GM12878 (cell line): ENCODE data around the gene CACNA2D1. TPM values are rescaled to one million over a fixed set of nuclear protein-coding genes. Genes with fewer than 3 reads are reported as not detected.

Experiments used
- ATAC-seq: fragments of 200-7000 bp; cut with Tn5 transposase; 3 replicates; pipeline ENCODE4 v1.9.1; 2020; ENCODE audit warnings: mild to moderate bottlenecking, moderate library complexity
- BruUV-seq: library from RNA; stranded (reverse); fragments of 400-500 nt; replicated peaks from 2 replicates; lab custom pipeline; 2021; lab: Mats Ljungman, UMichigan
- CTCF ChIA-PET: fragments of 300-600 bp; sonication (Branson Sonifier 250); formaldehyde crosslinking; extraction: SDS; loops from one replicate; lab custom pipeline; 2021; ENCODE audit warnings: inconsistent platforms; lab: Yijun Ruan, JAX
- POLR2A ChIA-PET: fragments of 350-600 bp; formaldehyde crosslinking; extraction: SDS; loops from one replicate; lab custom pipeline; 2021; ENCODE audit warnings: inconsistent platforms; lab: Charles Lee
- RAD21 ChIA-PET: fragments of 300-600 bp; sonication (Branson Sonifier 250); formaldehyde crosslinking; loops from one replicate; lab custom pipeline; 2023; ENCODE audit warnings: antibody characterized with exemption; ENCODE audit not compliant: unreplicated experiment; lab: Charles Lee
- SMC1A ChIA-PET: fragments of 300-600 bp; sonication (Branson Sonifier 250); formaldehyde crosslinking; loops from one replicate; lab custom pipeline; 2023; ENCODE audit not compliant: unreplicated experiment, uncharacterized antibody; lab: Charles Lee
- DNase-seq: peaks from one replicate; pipeline ENCODE4 v3.0.0-alpha.2; 2011; ENCODE audit warnings: low read depth, low spot score
- FAIRE-seq: peaks from 3 replicates; lab custom pipeline; 2011; peaks lifted over from hg19 to GRCh38; lab: Jason Lieb, UNC
- H2AFZ ChIP-seq: 2 replicates; pipeline ENCODE4 v1.6.0; 2011; ENCODE audit warnings: low read depth, low read length, control low read depth; ENCODE audit not compliant: control insufficient read depth
- H3K27ac ChIP-seq: 2 replicates; pipeline ENCODE4 v1.5.1; 2011; ENCODE audit warnings: control low read depth; ENCODE audit not compliant: control insufficient read depth, insufficient read depth
- H3K27me3 ChIP-seq, 2 experiments: replicated peaks in 1 of 2; 2 replicates each; pipeline versions ENCODE4 v1.6.0 to v1.6.1; 2011; ENCODE audit warnings: low read length in 1 of 2; ENCODE audit not compliant: control insufficient read depth in 2 of 2, insufficient read depth in 2 of 2
- H3K36me3 ChIP-seq, 2 experiments: 2 replicates each; pipeline ENCODE4 v1.5.1; 2011; ENCODE audit warnings: low read length in 1 of 2; ENCODE audit not compliant: control insufficient read depth in 2 of 2, insufficient read depth in 2 of 2
- H3K4me1 ChIP-seq: 2 replicates; pipeline ENCODE4 v1.6.1; 2011; ENCODE audit warnings: mild to moderate bottlenecking, low read length, moderate library complexity, mixed read lengths; ENCODE audit not compliant: control insufficient read depth, insufficient read depth
- H3K4me2 ChIP-seq: 2 replicates; pipeline ENCODE4 v1.6.0; 2011; ENCODE audit warnings: control low read depth; ENCODE audit not compliant: control insufficient read depth, insufficient read depth
- H3K4me3 ChIP-seq: fragments of 200-600 bp; sonication (generic); 2 replicates; pipeline ENCODE4 v1.5.1; 2016
- H3K79me2 ChIP-seq: 2 replicates; pipeline ENCODE4 v1.6.0; 2011; ENCODE audit warnings: low read length; ENCODE audit not compliant: control insufficient read depth, insufficient read depth
- H3K9ac ChIP-seq: 2 replicates; pipeline ENCODE4 v1.8.0; 2011; ENCODE audit warnings: low read length, control low read depth, mixed read lengths; ENCODE audit not compliant: control insufficient read depth, insufficient read depth
- H3K9me3 ChIP-seq: replicated peaks from 3 replicates; pipeline ENCODE4 v1.5.1; 2011; ENCODE audit warnings: mild to moderate bottlenecking, low read length; ENCODE audit not compliant: control insufficient read depth, insufficient read depth
- H4K20me1 ChIP-seq: 2 replicates; pipeline ENCODE4 v1.6.0; 2011; ENCODE audit not compliant: control insufficient read depth, insufficient read depth
- ASH2L ChIP-seq: fragments of 300-600, 200-600 bp; sonication (generic); IDR thresholded peaks from 2 replicates; pipeline ENCODE4 v1.6.1; 2017; ENCODE audit warnings: low read depth, mild to moderate bottlenecking, borderline replicate concordance
- CREM ChIP-seq: IDR thresholded peaks from 2 replicates; pipeline ENCODE4 v1.6.1; 2014; ENCODE audit warnings: antibody characterized with exemption, low read depth
- JUNB ChIP-seq: IDR thresholded peaks from 2 replicates; pipeline ENCODE4 v1.6.1; 2016; ENCODE audit warnings: antibody characterized with exemption, mild to moderate bottlenecking
- JUND ChIP-seq: IDR thresholded peaks from 2 replicates; pipeline ENCODE4 v1.6.1; 2012; ENCODE audit warnings: low read depth, mild to moderate bottlenecking, low read length, improper control_type of control experiment, moderate library complexity
- PAX8 ChIP-seq: fragments of 450-650 bp; IDR thresholded peaks from 2 replicates; pipeline ENCODE4 v1.6.1; 2017; ENCODE audit warnings: mild to moderate bottlenecking, moderate library complexity
- SMAD1 ChIP-seq: fragments of 450-650 bp; IDR thresholded peaks from 2 replicates; pipeline ENCODE4 v1.6.1; 2018; ENCODE audit warnings: mild to moderate bottlenecking, low read depth; ENCODE audit not compliant: partially characterized antibody
- STAT3 ChIP-seq: IDR thresholded peaks from 2 replicates; pipeline ENCODE4 v1.6.1; 2011; ENCODE audit warnings: low read depth, low read length, improper control_type of control experiment
- SUZ12 ChIP-seq: fragments of 200-600 bp; sonication (generic); IDR thresholded peaks from one replicate; pipeline ENCODE4 v1.6.1; 2018; ENCODE audit warnings: antibody characterized with exemption, mild to moderate bottlenecking; ENCODE audit not compliant: unreplicated experiment
- WGBS: methylation state at CpG from one replicate; pipeline ENCODE4 v1.1.6; 2016; ENCODE audit warnings: low lambda C conversion rate; ENCODE audit not compliant: insufficient replicate concordance, insufficient coverage; ENCODE audit errors: missing lambda C conversion rate; 5-methylcytosine and 5-hydroxymethylcytosine counted together
- in situ Hi-C: fragments of 300-500 bp; cut with MboI; formaldehyde crosslinking; loops from 9 replicates; pipeline ENCODE4 v1.14.3; 2018; ENCODE audit warnings: mixed read lengths
- intact Hi-C: fragments of 100-400 bp; cut with micrococcal nuclease; formaldehyde crosslinking; loops from one replicate; pipeline ENCODE4 v1.14.2; 2022; ENCODE audit not compliant: unreplicated experiment
- polyA plus RNA-seq, 11 experiments: library from polyadenylated mRNA; depleted of rRNA in 4 of 11; unstranded in 6 of 11; stranded (reverse) in 5 of 11; fragments of >200 nt; fragmentation: Nextera tagmentation in 4 of 11; fragmentation: Illumina TruSeq in 1 of 11; extraction: Ambion mirVana in 4 of 11; extraction: Trizol in 1 of 11; gene quantifications; 1 replicate in 1 of 11; 2 replicates in 10 of 11; pipeline versions ENCODE4 v1.2.1 to v1.2.3, GENCODE V29; 2011 to 2016; ENCODE audit warnings: inconsistent platforms in 2 of 11, missing spikeins in 2 of 11, low read depth in 1 of 11
- total RNA-seq, 4 experiments: library from RNA; depleted of rRNA in 3 of 4; stranded (reverse); fragments of >200 nt in 3 of 4; fragmentation: Illumina TruSeq in 1 of 4; extraction: Trizol in 1 of 4; gene quantifications; 2 replicates each; pipeline versions ENCODE4 v1.2.1 to v1.2.3, GENCODE V29; 2013 to 2021
- TF ChIP-seq, protein P1 (sequence below): IDR thresholded peaks from 2 replicates; pipeline ENCODE4 v1.6.1; 2011; ENCODE audit warnings: low read depth, low read length, improper control_type of control experiment, borderline replicate concordance
- TF ChIP-seq, protein P2 (sequence below): fragments of 450-650 bp; IDR thresholded peaks from 2 replicates; pipeline ENCODE4 v1.6.1; 2016; ENCODE audit warnings: mild to moderate bottlenecking, moderate library complexity, borderline replicate concordance

CACNA2D1 gene
- total and polyA plus RNA-seq, 10 of the 15 experiments (the other 5 are each of a cell fraction or from before 2014, with no cell fraction given): 0.14 to 14.8 (median 0.97) TPM

DNA sequence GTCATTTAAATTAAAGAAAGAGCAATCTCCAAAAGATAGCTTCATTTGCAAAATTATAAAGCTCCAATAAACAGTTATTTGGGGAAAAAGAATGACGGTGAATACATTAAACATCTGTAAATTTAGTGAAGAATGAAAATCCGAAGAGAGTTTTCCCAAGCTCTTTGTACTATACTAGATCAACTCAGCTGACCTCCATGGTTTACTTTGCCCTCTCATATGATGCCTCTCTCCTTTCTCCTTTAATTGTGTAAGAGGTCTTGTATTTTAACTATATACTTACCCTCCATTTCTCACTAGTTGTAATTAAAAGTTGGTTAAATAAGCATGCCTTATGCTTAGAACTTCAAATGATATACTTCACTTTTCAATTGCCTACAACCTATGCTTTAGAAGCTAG lies 125.8 kb downstream of the CACNA2D1 start:
- ChIA-PET RAD21 (no interaction called here), POLR2A (interaction anchor here (0.6 to 1.3 kb wide), 2 partner anchors 10 kb away, joined by 3 to 4 read pairs; no protein-coding TSS in a partner anchor), CTCF (interaction anchor here (0.9 to 1.5 kb wide), 4 partner anchors 8 to 84 kb away, joined by 3 to 4 read pairs (median 3); no protein-coding TSS in a partner anchor), SMC1A (interaction anchor here (0.6 to 1.7 kb wide), 14 partner anchors 8 to 300 kb away, joined by 3 to 9 read pairs (median 3); no protein-coding TSS in a partner anchor)
- no peak overlapping the region for H3K9ac ChIP-seq
- no peaks in the 10 kb centered on the region for H3K36me3 ChIP-seq
- 50% methylated on average over 2 of the region's 2 CpGs for WGBS
- ATAC-seq (no peak), DNase-seq (no peak), FAIRE-seq (no peak)
- H3K9me3 ChIP-seq: no peaks in the 10 kb centered on the region
- BruUV-seq: no TSS peak
- no peak overlapping the region for H2AFZ ChIP-seq
- no peak overlapping the region for H3K4me2 ChIP-seq
- no peaks in the 10 kb centered on the region for H4K20me1 ChIP-seq
- H3K4me1 ChIP-seq: no peaks in the 10 kb centered on the region
- TF ChIP-seq SUZ12 (no peak), SMAD1 (no peak), CREM (no peak)
- TF ChIP-seq, protein P1, sequence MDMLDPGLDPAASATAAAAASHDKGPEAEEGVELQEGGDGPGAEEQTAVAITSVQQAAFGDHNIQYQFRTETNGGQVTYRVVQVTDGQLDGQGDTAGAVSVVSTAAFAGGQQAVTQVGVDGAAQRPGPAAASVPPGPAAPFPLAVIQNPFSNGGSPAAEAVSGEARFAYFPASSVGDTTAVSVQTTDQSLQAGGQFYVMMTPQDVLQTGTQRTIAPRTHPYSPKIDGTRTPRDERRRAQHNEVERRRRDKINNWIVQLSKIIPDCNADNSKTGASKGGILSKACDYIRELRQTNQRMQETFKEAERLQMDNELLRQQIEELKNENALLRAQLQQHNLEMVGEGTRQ: no peak
- no peak overlapping the region for H3K27ac ChIP-seq
- no peak overlapping the region for H3K4me3 ChIP-seq
- intact Hi-C loops (no loop called here), in situ Hi-C loops (no loop called here)
- H3K79me2 ChIP-seq: no peaks in the 10 kb centered on the region
- H3K27me3 ChIP-seq: no peaks in the 10 kb centered on the region

DNA sequence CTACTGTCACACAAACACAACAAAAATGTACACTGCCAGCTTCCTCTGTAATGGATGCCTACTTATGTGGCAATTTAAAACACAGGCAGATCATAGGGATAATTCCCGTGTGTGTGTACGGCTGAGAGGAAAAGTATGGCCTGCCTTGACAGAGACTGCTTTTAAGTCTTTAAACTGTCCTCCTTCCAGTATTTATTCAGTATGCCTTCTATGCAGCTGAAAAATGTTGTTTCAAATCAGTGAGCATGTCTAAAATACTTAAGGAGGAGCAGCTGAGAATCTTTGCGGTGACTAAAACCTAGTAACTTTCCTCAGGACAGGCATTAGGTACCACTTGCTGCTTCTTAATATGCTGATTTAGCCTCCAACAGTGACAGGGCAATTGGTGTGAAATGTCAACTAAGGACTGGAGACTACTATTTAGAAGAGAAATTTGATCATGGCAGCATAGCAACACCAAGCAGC lies 126.3 kb downstream of the CACNA2D1 start:
- ATAC-seq: no peak

More for the DNA sequence above, 126.3 kb downstream of the CACNA2D1 start:
- RAD21 ChIA-PET: no interaction called here
- intact Hi-C loops (no loop called here), in situ Hi-C loops (no loop called here)
- Histone ChIP-seq H3K9ac (no peak overlapping the region), H3K9me3 (no peaks in the 10 kb centered on the region), H3K36me3 (no peaks in the 10 kb centered on the region), H2AFZ (no peak overlapping the region), H4K20me1 (no peaks in the 10 kb centered on the region), H3K79me2 (no peaks in the 10 kb centered on the region), H3K4me2 (no peak overlapping the region), H3K4me3 (no peak overlapping the region), H3K27me3 (no peaks in the 10 kb centered on the region), H3K27ac (no peak overlapping the region), H3K4me1 (no peaks in the 10 kb centered on the region)
- CTCF ChIA-PET: interaction anchor here (0.9 to 1.5 kb wide), 4 partner anchors 8 to 83 kb away, joined by 3 to 4 read pairs (median 3); no protein-coding TSS in a partner anchor
- 87% methylated on average over 3 of the region's 3 CpGs for WGBS
- no peak for TF ChIP-seq PAX8
- TF ChIP-seq ASH2L: no peak
- no peak for TF ChIP-seq JUND
- TF ChIP-seq JUNB: no peak
- TF ChIP-seq, protein P2, sequence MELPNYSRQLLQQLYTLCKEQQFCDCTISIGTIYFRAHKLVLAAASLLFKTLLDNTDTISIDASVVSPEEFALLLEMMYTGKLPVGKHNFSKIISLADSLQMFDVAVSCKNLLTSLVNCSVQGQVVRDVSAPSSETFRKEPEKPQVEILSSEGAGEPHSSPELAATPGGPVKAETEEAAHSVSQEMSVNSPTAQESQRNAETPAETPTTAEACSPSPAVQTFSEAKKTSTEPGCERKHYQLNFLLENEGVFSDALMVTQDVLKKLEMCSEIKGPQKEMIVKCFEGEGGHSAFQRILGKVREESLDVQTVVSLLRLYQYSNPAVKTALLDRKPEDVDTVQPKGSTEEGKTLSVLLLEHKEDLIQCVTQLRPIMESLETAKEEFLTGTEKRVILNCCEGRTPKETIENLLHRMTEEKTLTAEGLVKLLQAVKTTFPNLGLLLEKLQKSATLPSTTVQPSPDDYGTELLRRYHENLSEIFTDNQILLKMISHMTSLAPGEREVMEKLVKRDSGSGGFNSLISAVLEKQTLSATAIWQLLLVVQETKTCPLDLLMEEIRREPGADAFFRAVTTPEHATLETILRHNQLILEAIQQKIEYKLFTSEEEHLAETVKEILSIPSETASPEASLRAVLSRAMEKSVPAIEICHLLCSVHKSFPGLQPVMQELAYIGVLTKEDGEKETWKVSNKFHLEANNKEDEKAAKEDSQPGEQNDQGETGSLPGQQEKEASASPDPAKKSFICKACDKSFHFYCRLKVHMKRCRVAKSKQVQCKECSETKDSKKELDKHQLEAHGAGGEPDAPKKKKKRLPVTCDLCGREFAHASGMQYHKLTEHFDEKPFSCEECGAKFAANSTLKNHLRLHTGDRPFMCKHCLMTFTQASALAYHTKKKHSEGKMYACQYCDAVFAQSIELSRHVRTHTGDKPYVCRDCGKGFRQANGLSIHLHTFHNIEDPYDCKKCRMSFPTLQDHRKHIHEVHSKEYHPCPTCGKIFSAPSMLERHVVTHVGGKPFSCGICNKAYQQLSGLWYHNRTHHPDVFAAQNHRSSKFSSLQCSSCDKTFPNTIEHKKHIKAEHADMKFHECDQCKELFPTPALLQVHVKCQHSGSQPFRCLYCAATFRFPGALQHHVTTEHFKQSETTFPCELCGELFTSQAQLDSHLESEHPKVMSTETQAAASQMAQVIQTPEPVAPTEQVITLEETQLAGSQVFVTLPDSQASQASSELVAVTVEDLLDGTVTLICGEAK: no peak
- no peak for TF ChIP-seq STAT3
- FAIRE-seq (no peak), DNase-seq (no peak)
- SMC1A ChIA-PET: interaction anchor here (0.6 to 1.7 kb wide), 10 partner anchors 9 to 301 kb away, joined by 3 to 9 read pairs (median 3); no protein-coding TSS in a partner anchor
- POLR2A ChIA-PET: interaction anchor here (1.3 kb wide), 1 partner anchor 10 kb away, joined by 4 read pairs; no protein-coding TSS in a partner anchor
- BruUV-seq: no TSS peak
